Prostate gland (tissue), 2 donors: ENCODE data around the gene RPS25. TPM values are rescaled to one million over a fixed set of nuclear protein-coding genes. Genes with fewer than 3 reads are reported as not detected.
"Not testable (repeated sequence)": the region's sequence is repeated elsewhere in the genome, so short reads cannot be mapped to it uniquely, and the experiment has no call there.

ENCODE experiments used
- DNase-seq: peaks from one replicate; pipeline ENCODE4 v3.0.0-alpha.2; 2019; ENCODE audit warnings: low spot score
- H3K27ac ChIP-seq, 2 donors: fragments of 200-600 bp; sonication (generic); 2 replicates each; pipeline ENCODE4 v1.5.1; 2017 to 2019
- H3K27me3 ChIP-seq: fragments of 200-600 bp; sonication (generic); replicated peaks from 2 replicates; pipeline ENCODE4 v1.5.1; 2019; ENCODE audit not compliant: insufficient read depth
- H3K36me3 ChIP-seq, 2 donors: fragments of 200-600 bp; sonication (generic); 1 replicate in 1 of 2; 2 replicates in 1 of 2; pipeline versions ENCODE4 v1.5.1 to v1.8.1; 2017 to 2019
- H3K4me1 ChIP-seq: fragments of 200-600 bp; sonication (generic); replicated peaks from 2 replicates; pipeline ENCODE4 v1.5.1; 2019
- H3K4me3 ChIP-seq, 2 donors: fragments of 200-600 bp; sonication (generic); 2 replicates each; pipeline ENCODE4 v1.5.1; 2017 to 2019
- H3K9me3 ChIP-seq: fragments of 200-600 bp; sonication (generic); 2 replicates; pipeline ENCODE4 v1.5.1; 2017
- POLR2AphosphoS5 ChIP-seq: sonication (generic); formaldehyde crosslinking; IDR thresholded peaks from one replicate; pipeline ENCODE4 v1.6.1; 2017; ENCODE audit warnings: antibody characterized with exemption
- WGBS: methylation state at CpG from one replicate; pipeline ENCODE4 v1.1.5; 2018; 5-methylcytosine and 5-hydroxymethylcytosine counted together
- intact Hi-C: fragments of 100-400 bp; cut with DNase I; formaldehyde crosslinking; loops from one replicate; pipeline ENCODE4 v1.14.2; 2022
- microRNA-seq: library from miRNA; unstranded; fragments of <30 nt; microRNA quantifications from one replicate; pipeline ENCODE4, GENCODE V29; 2016
- small RNA-seq, 2 donors: library from RNA; depleted of rRNA; stranded (forward); fragments of <200 nt; gene quantifications; one replicate each; pipeline ENCODE3, GENCODE V24; 2016
- total RNA-seq, 2 donors: library from RNA; depleted of rRNA; stranded (reverse); fragments of >200 nt; gene quantifications; one replicate each; pipeline ENCODE4 v1.1.0, GENCODE V29; 2016
- TF ChIP-seq, protein P1 (sequence below), 4 experiments: fragments of 200-600 bp in 2 of 4; fragments of 450-650 bp in 2 of 4; sonication (generic) in 2 of 4; IDR thresholded peaks; 1 replicate in 3 of 4; 2 replicates in 1 of 4; pipeline ENCODE4 v1.5.1; 2016 to 2019; ENCODE audit warnings: antibody characterized with exemption in 4 of 4, mild to moderate bottlenecking in 2 of 4, moderate library complexity in 2 of 4

The RPS25 gene
- total RNA-seq, 2 donors from 2014 or later = 949 to 1,730 TPM

DNA sequence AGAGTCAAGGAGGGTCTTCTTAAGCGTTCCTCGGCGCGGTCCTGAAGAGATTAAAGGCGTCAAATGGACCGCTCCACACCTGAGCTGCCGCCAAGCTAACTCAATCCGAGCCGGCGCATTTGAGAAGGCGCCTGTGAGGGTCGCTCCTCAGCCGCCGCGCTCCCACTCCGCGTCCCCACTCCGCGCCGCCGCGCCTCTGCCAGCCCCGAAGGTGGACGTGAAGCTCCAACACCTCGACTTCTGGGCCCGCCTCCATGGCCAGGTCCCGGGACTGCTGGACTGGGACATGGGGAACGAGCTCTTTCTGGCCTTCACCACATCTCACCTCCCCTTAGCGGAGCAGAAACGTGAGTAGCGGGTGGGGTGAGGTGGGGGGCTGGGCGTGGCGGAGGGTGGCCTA lies 46.5 kb downstream of the RPS25 start, which contains the start of gene FOXR1:
TSS of gene FOXR1 (plus strand) at position 116 of the 400 bp plus-strand sequence. CDS start at position 287, 171 bp downstream.
- intact Hi-C loops = no loop called here
- no peaks in the 10 kb centered on the region for H3K9me3 ChIP-seq
- H3K27me3 ChIP-seq = no peaks in the 10 kb centered on the region
- 65% methylated on average over 26 of the region's 33 CpGs for WGBS
- TF ChIP-seq, protein P1, sequence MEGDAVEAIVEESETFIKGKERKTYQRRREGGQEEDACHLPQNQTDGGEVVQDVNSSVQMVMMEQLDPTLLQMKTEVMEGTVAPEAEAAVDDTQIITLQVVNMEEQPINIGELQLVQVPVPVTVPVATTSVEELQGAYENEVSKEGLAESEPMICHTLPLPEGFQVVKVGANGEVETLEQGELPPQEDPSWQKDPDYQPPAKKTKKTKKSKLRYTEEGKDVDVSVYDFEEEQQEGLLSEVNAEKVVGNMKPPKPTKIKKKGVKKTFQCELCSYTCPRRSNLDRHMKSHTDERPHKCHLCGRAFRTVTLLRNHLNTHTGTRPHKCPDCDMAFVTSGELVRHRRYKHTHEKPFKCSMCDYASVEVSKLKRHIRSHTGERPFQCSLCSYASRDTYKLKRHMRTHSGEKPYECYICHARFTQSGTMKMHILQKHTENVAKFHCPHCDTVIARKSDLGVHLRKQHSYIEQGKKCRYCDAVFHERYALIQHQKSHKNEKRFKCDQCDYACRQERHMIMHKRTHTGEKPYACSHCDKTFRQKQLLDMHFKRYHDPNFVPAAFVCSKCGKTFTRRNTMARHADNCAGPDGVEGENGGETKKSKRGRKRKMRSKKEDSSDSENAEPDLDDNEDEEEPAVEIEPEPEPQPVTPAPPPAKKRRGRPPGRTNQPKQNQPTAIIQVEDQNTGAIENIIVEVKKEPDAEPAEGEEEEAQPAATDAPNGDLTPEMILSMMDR (IDR thresholded peaks at IDR 0.05) = no peak
- TF ChIP-seq POLR2AphosphoS5 = no peak
- DNase-seq = no peak
- H3K36me3 ChIP-seq = no peaks in the 10 kb centered on the region
- H3K4me3 ChIP-seq = no peak within 1 kb of the TSS
- H3K4me1 ChIP-seq = no peaks in the 10 kb centered on the region
- H3K27ac ChIP-seq = no peak within 1 kb of the TSS

DNA sequence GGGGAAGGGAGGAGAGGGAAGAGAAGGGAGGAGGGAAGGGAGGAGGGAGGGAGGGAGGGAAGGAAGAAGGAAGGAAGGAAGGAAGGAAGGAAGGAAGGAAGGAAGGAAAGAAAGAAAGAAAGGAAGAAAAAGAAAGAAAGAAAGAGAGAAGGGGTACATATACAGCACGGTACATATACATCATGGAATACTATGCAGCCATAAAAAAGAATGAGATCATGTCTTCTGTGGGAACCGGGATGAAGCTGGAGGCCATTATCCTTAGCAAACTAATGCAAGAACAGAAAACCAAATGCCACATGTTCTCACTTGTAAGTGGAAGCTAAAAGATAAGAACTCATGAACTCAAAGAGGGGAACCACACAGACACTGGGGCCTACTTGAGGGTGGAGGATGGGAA lies 48.6 kb downstream of the RPS25 start:
- 94% methylated on average over 2 of the region's 2 CpGs for WGBS
- H3K36me3 ChIP-seq, H3K4me1 ChIP-seq, DNase-seq, H3K4me3 ChIP-seq, H3K9me3 ChIP-seq, intact Hi-C loops, H3K27ac ChIP-seq, H3K27me3 ChIP-seq: not testable (repeated sequence)

Small RNA genes lying within 50 kb of the gene (microRNA-seq; reads per million reads assigned to microRNA genes)
- gene MIR3656 = 0.42 reads per million

Small RNA genes lying within 50 kb of the gene (small RNA-seq; reads per million reads assigned to genes)
- gene AP003392.2 (0 reads per million in 2 donors), gene RF00017 (0 reads per million in 2 donors), gene RF00019 (0 reads per million in 2 donors)

Other genes with a start within 250 kb of the RPS25 start
- 100 to 1,000 TPM; 122 to 127 TPM for gene DDX6, start 227.2 kb downstream of the RPS25 start, total RNA-seq
- gene CXCR5, start 134.5 kb downstream of the RPS25 start, total RNA-seq = under 1 TPM in 1 of 2 donors, not detected in 1; 0.17 TPM
- gene BCL9L, start 92.4 kb downstream of the RPS25 start, total RNA-seq = 10 to 100 TPM; 46.6 to 56.8 TPM
- not detected for gene UPK2, start 62.0 kb downstream of the RPS25 start, total RNA-seq
- gene FOXR1, start 46.6 kb downstream of the RPS25 start, total RNA-seq = 1 to 10 TPM in 1 of 2 donors, not detected in 1; 1.8 TPM
- 10 to 100 TPM; 19.4 to 44.5 TPM for gene CENATAC, start 20.2 kb downstream of the RPS25 start, total RNA-seq
- 10 to 100 TPM; 79.8 to 83.5 TPM for gene TRAPPC4, start 423 bp upstream of the RPS25 start, total RNA-seq
- 10 to 100 TPM; 36.2 to 58.7 TPM for gene SLC37A4, start 12.5 kb upstream of the RPS25 start, total RNA-seq
- 100 to 1,000 TPM; 115 to 149 TPM for gene HYOU1, start 38.9 kb upstream of the RPS25 start, total RNA-seq
- 10 to 100 TPM; 41.1 to 49.1 TPM for gene VPS11, start 49.5 kb upstream of the RPS25 start, total RNA-seq
- 10 to 100 TPM in 1 of 2 donors, 1 to 10 TPM in 1; 9.2 to 14.3 TPM for gene HMBS, start 66.5 kb upstream of the RPS25 start, total RNA-seq
- gene DPAGT1, start 83.5 kb upstream of the RPS25 start, total RNA-seq = 10 to 100 TPM; 39.6 to 49.6 TPM
- gene C2CD2L, start 89.0 kb upstream of the RPS25 start, total RNA-seq = 1 to 10 TPM; 5.1 to 9.0 TPM
- 10 to 100 TPM; 22.1 to 41.7 TPM for gene HINFP, start 103.2 kb upstream of the RPS25 start, total RNA-seq
- gene ABCG4, start 130.7 kb upstream of the RPS25 start, total RNA-seq = under 1 TPM in 1 of 2 donors, not detected in 1; 0.85 TPM
- 10 to 100 TPM; 18.8 to 26.1 TPM for gene NLRX1, start 150.4 kb upstream of the RPS25 start, total RNA-seq
- not detected for gene NHERF4, start 167.1 kb upstream of the RPS25 start, total RNA-seq
- gene CBL, start 188.0 kb upstream of the RPS25 start, total RNA-seq = 10 to 100 TPM in 1 of 2 donors, 1 to 10 TPM in 1; 9.8 to 38.8 TPM